Measurements from ENCODE around the gene CEP83.

CEP83 gene

GRCh38 chr12:94265966-94266745 lies 193.5 kb downstream of the CEP83 start:
- DNase-seq: no peak

- no peak for DNase-seq
These were observed 194.1 kb downstream of the CEP83 start for GRCh38 chr12:94265539-94265938.

- no peak for DNase-seq
These were observed 194.8 kb downstream of the CEP83 start for GRCh38 chr12:94264736-94265485.

GRCh38 chr12:94263905-94264561 lies 195.6 kb downstream of the CEP83 start:
- no peak for DNase-seq

GRCh38 chr12:94263011-94263811 lies 196.5 kb downstream of the CEP83 start:
- DNase-seq: peak; percentile 5 to 29 (median 15)

- peak; percentile 10 to 63 (median 40) for DNase-seq
These were observed 197.2 kb downstream of the CEP83 start for GRCh38 chr12:94262228-94263010.

- no peak for DNase-seq
These were observed 197.9 kb downstream of the CEP83 start for GRCh38 chr12:94261786-94262185.

- no peak for DNase-seq
These were observed 198.5 kb downstream of the CEP83 start for GRCh38 chr12:94261119-94261518.

GRCh38 chr12:94260717-94261116 lies 198.9 kb downstream of the CEP83 start:
- DNase-seq: no peak

GRCh38 chr12:94260017-94260416 lies 199.7 kb downstream of the CEP83 start:
- DNase-seq: no peak

- no peak for DNase-seq
These were observed 201.1 kb downstream of the CEP83 start for GRCh38 chr12:94258593-94258992.

Measured in activated naive CD4-positive, alpha-beta T cell (primary cell).